H1 (cell line): ENCODE results near the gene GAS2. TPM values are rescaled to one million over a fixed set of nuclear protein-coding genes. Genes with fewer than 3 reads are reported as not detected.

Experiments used
- BCL11A ChIP-seq, 2 experiments: IDR thresholded peaks; one replicate each; pipeline ENCODE4 v1.6.1; 2011; ENCODE audit warnings: low read depth in 2 of 2, low read length in 2 of 2, mild to moderate bottlenecking in 2 of 2
- HDAC2 ChIP-seq, 2 experiments: fragments of 300-600 bp in 1 of 2; sonication (generic) in 1 of 2; IDR thresholded peaks; 2 replicates each; pipeline ENCODE4 v1.6.1; 2011 to 2012; ENCODE audit warnings: low read depth in 2 of 2, low read length in 2 of 2, mild to moderate bottlenecking in 2 of 2, moderate library complexity in 2 of 2, borderline replicate concordance in 1 of 2, inconsistent platforms in 1 of 2
- HDAC6 ChIP-seq: IDR thresholded peaks from one replicate; pipeline ENCODE4 v1.7.1; 2012; ENCODE audit warnings: low read depth, mild to moderate bottlenecking, inconsistent platforms, low read length, moderate library complexity
- SP4 ChIP-seq: IDR thresholded peaks from 2 replicates; pipeline ENCODE4 v1.6.1; 2012; ENCODE audit warnings: low read length, inconsistent platforms
- TAF1 ChIP-seq: IDR thresholded peaks from 2 replicates; pipeline ENCODE4 v1.6.1; 2011; ENCODE audit warnings: mild to moderate bottlenecking, low read depth, low read length
- TEAD4 ChIP-seq: IDR thresholded peaks from 2 replicates; pipeline ENCODE4 v1.6.1; 2012; ENCODE audit warnings: low read depth, low read length, inconsistent platforms, mixed read lengths
- polyA plus RNA-seq, 7 experiments: library from polyadenylated mRNA; depleted of rRNA in 3 of 7; stranded (reverse) in 5 of 7; unstranded in 2 of 7; fragments of >200 nt in 5 of 7; fragments of 200-250 nt in 2 of 7; gene quantifications; 1 replicate in 5 of 7; 2 replicates in 1 of 7; 4 replicates in 1 of 7; pipeline versions ENCODE4 v1.2.1 to v1.2.3, GENCODE V29; 2011 to 2013; ENCODE audit warnings: missing spikeins in 2 of 7, mixed read lengths in 2 of 7
- total RNA-seq: library from RNA; stranded (reverse); fragmentation: NEBNext Ultra II Directional; extraction: Animal tissue kit (Norgen Biotek cat#: 25700); gene quantifications from 2 replicates; pipeline ENCODE4 v1.2.1, GENCODE V29; 2021
- TF ChIP-seq, protein P1 (sequence below): IDR thresholded peaks from 2 replicates; pipeline ENCODE4 v1.6.1; 2012; ENCODE audit warnings: inconsistent platforms

GAS2 gene
- total and polyA plus RNA-seq, 2 of the 8 experiments (the other 6 are each of a cell fraction or from before 2014, with no cell fraction given): 0.70 to 1.7 TPM

DNA sequence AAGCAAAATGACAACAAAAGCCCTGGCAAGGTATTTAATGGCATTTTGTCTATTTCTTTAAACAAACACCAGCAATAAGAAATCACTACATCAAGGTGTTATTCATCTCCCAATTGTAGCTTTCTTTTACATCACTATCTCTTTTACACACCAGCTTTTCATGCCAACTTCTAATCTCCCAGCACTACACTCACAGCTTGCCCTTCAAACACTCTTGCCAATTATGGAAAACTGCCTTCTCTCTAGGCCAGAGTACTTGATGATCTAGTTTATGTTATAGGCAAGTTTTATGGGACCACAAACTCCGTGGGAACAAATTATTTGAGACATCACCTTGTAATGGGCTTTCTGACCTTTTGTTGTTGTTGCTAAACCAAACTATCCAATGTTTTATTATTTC lies 101.9 kb downstream of the GAS2 start (continued):
- TF ChIP-seq, protein P1, sequence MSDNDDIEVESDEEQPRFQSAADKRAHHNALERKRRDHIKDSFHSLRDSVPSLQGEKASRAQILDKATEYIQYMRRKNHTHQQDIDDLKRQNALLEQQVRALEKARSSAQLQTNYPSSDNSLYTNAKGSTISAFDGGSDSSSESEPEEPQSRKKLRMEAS: no peak
- TF ChIP-seq TAF1: no peak
- TF ChIP-seq BCL11A (IDR thresholded peaks at IDR 0.05; ENCODE audit: low read depth in 2 of 2, low read length in 2 of 2): no peak
- TF ChIP-seq HDAC6: no peak
- no peak for TF ChIP-seq TEAD4
- no peak for TF ChIP-seq HDAC2 (IDR thresholded peaks at IDR 0.05; ENCODE audit: borderline replicate concordance in 1 of 2, low read depth in 2 of 2, low read length in 2 of 2)
- no peak for TF ChIP-seq SP4
